Central memory CD8-positive, alpha-beta T cell (primary cell): ENCODE results near the gene RPL32.

Source experiments
- ATAC-seq: fragments of 150-1000 bp; cut with Tn5 transposase; replicated peaks from 2 replicates; pipeline ENCODE4 v1.10.0; 2022; ENCODE audit warnings: mild to moderate bottlenecking, moderate FRiP score, moderate number of reproducible peaks; ENCODE audit not compliant: poor library complexity, severe bottlenecking; ENCODE audit errors: extremely low read depth
- DNase-seq, 2 donors: peaks; one replicate each; pipeline ENCODE4 v3.0.0; 2021; ENCODE audit warnings: low spot score in 2 of 2
- H3K27ac Mint-ChIP-seq: one replicate; pipeline ENCODE4 v1.8.0; 2022; ENCODE audit warnings: low read depth, mild to moderate bottlenecking, moderate library complexity, mixed read lengths
- H3K27me3 Mint-ChIP-seq: one replicate; pipeline ENCODE4 v1.8.0; 2022; ENCODE audit warnings: mixed read lengths
- H3K36me3 Mint-ChIP-seq: one replicate; pipeline ENCODE4 v1.8.0; 2022; ENCODE audit warnings: mild to moderate bottlenecking, moderate library complexity, mixed read lengths; ENCODE audit not compliant: insufficient read depth
- H3K4me1 Mint-ChIP-seq: one replicate; pipeline ENCODE4 v1.8.0; 2022; ENCODE audit warnings: mixed read lengths
- H3K4me3 Mint-ChIP-seq: one replicate; pipeline ENCODE4 v1.8.0; 2022; ENCODE audit warnings: mild to moderate bottlenecking, moderate library complexity, mixed read lengths
- H3K9me3 Mint-ChIP-seq: one replicate; pipeline ENCODE4 v1.8.0; 2022; ENCODE audit warnings: mixed read lengths

The RPL32 gene

GRCh38 chr3:12835052-12835665 is 6.2 kb downstream of the RPL32 start:
- DNase-seq, result no peak
- no peaks in the 10 kb centered on the region for H3K27me3 Mint-ChIP-seq
- H3K4me1 Mint-ChIP-seq, result peaks cover 38% of the 10 kb centered on the region
- H3K9me3 Mint-ChIP-seq, result no peaks in the 10 kb centered on the region
- H3K27ac Mint-ChIP-seq, result no peak overlapping the region
- no peak for ATAC-seq
- peaks cover 65% of the 10 kb centered on the region for H3K36me3 Mint-ChIP-seq
- no peak overlapping the region for H3K4me3 Mint-ChIP-seq

DNA sequence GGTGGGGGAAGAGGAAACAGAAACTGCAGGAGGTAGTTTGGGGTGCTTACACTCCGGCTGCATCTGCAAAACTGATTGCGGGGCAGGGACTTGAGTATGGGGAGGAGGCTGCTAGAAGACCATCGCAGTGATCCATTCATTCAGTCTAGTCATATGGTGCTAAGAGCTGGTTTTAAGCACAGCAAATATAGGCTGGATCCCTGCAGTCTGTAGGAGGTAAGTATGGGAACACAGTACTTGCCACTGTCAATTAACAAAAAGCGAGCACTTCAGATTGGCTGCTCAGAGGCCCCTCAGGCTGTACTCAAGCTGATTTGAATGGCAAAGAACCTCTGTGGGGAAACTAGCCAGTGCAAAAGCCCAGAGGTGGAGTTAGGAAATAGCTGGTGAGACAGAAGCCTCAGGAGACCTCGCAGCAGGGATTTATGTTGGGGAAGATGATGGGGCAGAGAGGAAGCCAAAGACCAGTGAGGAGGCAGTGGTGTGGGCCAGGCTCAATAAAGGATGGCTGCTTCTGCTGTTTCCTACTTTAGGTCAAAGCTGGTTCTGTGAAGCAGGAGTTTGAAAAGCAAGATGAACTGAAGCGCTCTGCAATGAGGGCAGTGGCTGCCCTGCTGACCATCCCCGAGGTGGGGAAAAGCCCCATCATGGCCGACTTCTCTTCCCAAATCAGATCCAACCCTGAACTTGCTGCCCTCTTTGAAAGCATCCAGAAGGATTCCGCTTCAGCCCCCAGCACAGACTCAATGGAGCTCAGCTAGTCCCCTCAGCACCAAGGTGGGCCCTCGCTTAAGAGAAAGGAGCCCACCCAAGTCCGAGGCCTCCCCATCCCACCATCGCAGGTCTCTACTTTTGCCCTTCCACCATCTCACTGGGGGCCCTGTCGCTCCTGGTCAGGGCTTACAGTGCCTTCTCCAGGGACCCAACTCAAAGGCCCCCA is 7.9 kb downstream of the RPL32 start:
- no peak overlapping the region for H3K4me3 Mint-ChIP-seq
- DNase-seq, result no peak
- H3K9me3 Mint-ChIP-seq, result no peaks in the 10 kb centered on the region
- no peaks in the 10 kb centered on the region for H3K27me3 Mint-ChIP-seq
- H3K4me1 Mint-ChIP-seq, result peaks cover 21% of the 10 kb centered on the region
- peaks cover 55% of the 10 kb centered on the region for H3K36me3 Mint-ChIP-seq
- no peak for ATAC-seq
- H3K27ac Mint-ChIP-seq, result no peak overlapping the region

DNA sequence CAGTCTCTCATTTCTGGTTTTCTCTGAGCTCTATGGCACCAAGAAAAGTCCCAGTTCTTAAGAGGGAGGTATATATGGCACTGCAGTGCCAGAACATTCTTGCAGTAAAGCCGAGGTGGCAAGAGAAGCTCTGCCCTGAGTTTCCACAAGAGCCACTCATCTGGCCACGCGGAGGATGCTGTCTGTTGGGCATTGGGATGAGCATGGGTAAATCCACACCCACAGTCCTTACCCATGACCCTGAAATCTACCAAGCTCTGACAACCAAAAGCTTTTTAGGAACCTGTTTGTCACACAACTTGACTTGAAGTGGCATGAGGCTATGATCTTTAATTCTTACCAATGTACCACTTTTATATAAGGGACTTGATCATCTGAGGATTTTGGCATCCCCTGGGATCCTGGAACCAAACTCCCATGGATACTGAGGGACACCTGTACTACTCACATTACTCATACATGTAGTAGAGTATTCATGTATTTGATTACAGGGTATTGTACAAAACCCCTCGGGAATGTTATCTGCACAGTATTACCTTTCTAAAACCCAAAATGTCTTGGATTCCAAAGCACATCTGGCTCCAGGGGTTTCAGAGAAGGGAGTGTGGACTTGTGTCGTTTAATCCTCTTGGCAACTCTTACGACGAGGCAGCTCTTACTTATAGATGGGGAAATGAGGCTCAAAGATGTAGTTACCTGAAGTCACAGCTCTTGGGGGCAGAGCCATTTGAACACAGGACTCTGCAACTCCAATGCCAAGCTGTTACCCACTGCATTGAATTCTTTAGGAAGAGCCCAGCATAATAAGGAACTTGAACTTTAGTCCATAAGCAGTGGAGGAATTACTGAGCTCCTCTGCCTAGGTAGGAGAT is 8.8 kb downstream of the RPL32 start:
- DNase-seq (no peak), ATAC-seq (no peak)
- Mint-ChIP-seq H3K36me3 (peaks cover 48% of the 10 kb centered on the region), H3K9me3 (no peaks in the 10 kb centered on the region), H3K4me1 (peaks cover 12% of the 10 kb centered on the region), H3K4me3 (no peak overlapping the region), H3K27ac (no peak overlapping the region), H3K27me3 (no peaks in the 10 kb centered on the region)

DNA sequence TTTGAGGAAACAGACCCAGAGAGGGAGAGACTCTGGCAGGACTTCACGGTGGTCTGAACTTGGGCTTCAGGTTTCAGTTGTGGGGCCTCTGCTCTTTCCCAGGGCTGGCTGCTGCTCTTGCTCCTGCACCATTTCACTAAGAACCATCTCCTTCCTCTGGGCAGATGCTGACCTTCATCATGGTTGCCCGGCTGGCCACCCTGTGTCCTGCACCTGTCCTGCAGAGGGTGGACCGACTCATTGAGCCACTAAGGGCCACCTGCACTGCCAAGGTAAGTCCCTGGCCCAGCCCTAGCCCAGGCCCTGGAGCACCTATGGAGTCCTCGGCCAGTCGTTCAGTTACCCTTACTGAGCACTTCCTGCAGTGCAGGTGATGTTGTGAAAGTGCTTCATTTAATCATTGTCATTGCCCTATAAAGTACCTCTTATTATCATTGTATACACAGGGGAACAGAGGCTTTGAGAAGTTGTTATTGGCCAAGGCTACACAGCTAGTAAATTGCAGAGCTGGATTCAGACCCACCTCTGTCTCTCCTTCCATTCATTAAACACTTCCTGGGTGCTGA is 10.0 kb downstream of the RPL32 start:
- H3K36me3 Mint-ChIP-seq, result peaks cover 36% of the 10 kb centered on the region
- no peak for ATAC-seq
- H3K27ac Mint-ChIP-seq, result no peak overlapping the region
- no peaks in the 10 kb centered on the region for H3K4me1 Mint-ChIP-seq
- H3K27me3 Mint-ChIP-seq, result no peaks in the 10 kb centered on the region
- no peak for DNase-seq
- no peak overlapping the region for H3K4me3 Mint-ChIP-seq
- no peaks in the 10 kb centered on the region for H3K9me3 Mint-ChIP-seq

DNA sequence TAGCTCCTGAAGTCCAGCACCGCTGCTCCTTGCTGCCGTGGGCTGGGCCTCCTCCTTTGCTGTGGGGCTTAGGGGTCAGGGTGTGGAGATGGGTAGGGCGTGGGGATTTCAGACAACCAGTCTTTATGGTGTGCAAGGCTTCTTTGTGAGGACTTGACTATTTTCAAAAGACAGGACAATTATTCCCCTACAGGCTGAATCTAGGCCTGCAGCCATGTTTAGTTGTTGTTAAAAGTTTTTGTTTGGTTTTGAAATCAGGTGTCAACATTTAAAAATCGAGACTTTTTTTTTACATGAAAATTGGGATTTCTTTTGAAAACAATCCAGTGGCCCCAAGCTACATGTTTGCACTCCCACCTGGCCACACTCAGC is 10.6 kb downstream of the RPL32 start:
- no peaks in the 10 kb centered on the region for H3K9me3 Mint-ChIP-seq
- DNase-seq, result no peak
- ATAC-seq, result no peak
- H3K27ac Mint-ChIP-seq, result no peak overlapping the region
- no peak overlapping the region for H3K4me3 Mint-ChIP-seq
- no peaks in the 10 kb centered on the region for H3K27me3 Mint-ChIP-seq
- H3K36me3 Mint-ChIP-seq, result peaks cover 31% of the 10 kb centered on the region
- no peaks in the 10 kb centered on the region for H3K4me1 Mint-ChIP-seq

DNA sequence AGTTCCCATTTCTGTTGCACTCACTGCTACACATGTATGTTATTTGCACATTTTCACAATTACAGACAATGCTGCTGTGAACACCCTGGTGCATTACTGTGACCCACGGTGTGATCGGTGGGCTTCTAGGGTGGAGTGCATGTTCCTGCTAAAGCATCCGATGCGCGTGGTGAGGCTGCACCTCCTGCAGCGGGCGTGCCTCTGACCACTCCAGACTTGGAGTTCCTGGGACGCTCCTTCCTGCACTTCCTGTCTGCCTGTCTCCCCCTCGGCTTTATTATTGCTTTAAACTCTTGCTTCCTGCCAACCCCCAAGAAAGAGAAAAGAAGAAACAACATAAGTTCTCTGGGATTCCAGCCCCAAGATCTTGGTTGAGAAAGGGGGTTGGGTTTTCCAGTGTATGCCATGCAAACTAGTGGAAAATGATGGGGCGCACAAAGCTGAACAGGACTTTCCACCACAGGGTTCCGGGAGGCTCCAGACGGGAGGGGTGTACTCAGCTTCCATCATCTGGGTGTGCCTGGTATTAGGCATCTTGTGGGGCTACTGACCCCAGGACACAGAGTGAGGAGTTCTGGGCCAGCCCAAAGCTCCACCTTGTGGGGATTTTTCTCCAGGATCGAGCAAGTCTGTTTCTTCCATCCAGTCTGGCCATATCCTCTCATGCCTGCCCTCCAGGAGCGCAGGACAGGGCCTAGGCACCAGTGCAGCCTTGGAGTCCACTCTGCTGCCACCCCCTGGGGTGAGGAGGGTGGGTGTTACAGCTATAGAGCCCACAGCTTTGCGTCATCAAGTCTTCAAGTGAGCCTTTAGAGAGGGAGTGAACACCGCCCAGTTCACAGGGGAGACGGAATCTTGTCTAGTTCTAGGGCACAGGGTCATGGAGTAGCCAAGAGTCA is 11.2 kb downstream of the RPL32 start:
- peaks cover 26% of the 10 kb centered on the region for H3K36me3 Mint-ChIP-seq
- ATAC-seq (no peak), DNase-seq (no peak)
- no peaks in the 10 kb centered on the region for H3K4me1 Mint-ChIP-seq
- H3K27me3 Mint-ChIP-seq, result no peaks in the 10 kb centered on the region
- no peaks in the 10 kb centered on the region for H3K9me3 Mint-ChIP-seq
- no peak overlapping the region for H3K4me3 Mint-ChIP-seq
- no peak overlapping the region for H3K27ac Mint-ChIP-seq

DNA sequence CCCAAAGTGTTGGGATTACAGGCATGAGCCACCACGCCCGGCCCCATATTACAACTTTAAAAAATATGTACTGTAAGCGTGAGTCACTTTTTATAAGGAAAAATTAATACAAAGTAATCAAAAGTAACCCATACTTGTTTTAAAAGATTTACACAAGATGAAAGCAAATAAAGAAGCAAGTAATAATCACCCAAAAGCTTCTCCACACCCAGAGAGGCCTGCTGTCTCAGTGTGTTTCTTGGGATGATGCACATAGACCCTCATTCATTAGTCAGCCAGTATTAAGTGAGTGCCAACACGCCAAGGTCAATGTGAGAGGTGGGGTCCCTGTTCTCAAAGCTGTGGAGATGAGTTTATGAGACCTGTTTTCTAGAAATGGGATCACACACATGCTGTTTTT is 12.0 kb downstream of the RPL32 start:
- ATAC-seq (no peak), DNase-seq (no peak)
- H3K9me3 Mint-ChIP-seq, result no peaks in the 10 kb centered on the region
- H3K27ac Mint-ChIP-seq, result no peak overlapping the region
- no peak overlapping the region for H3K4me3 Mint-ChIP-seq
- no peaks in the 10 kb centered on the region for H3K27me3 Mint-ChIP-seq
- H3K4me1 Mint-ChIP-seq, result no peaks in the 10 kb centered on the region
- H3K36me3 Mint-ChIP-seq, result peaks cover 20% of the 10 kb centered on the region

DNA sequence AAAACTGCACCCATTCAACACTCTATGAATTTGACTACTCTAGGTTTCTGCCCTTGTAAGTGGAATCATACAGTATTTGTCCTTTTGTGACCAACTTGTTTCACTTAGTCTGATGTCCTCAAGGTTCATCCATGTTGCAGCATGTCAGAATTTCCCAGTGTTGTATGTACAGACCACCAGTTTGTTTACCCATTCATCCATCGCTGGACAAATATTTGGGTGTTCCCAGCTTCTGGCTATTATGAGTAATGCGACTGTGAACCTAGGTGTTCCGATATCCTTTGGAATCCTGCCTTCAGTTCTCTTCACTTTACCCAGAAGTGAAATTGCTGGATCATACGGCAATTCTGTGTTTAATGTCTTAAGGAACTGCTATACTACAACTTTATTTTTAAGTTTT is 12.6 kb downstream of the RPL32 start:
- H3K27me3 Mint-ChIP-seq, result no peaks in the 10 kb centered on the region
- H3K36me3 Mint-ChIP-seq, result peaks cover 16% of the 10 kb centered on the region
- ATAC-seq (no peak), DNase-seq (no peak)
- H3K4me3 Mint-ChIP-seq, result no peak overlapping the region
- no peaks in the 10 kb centered on the region for H3K4me1 Mint-ChIP-seq
- H3K9me3 Mint-ChIP-seq, result no peaks in the 10 kb centered on the region
- no peak overlapping the region for H3K27ac Mint-ChIP-seq

GRCh38 chr3:12825156-12825555 is 16.2 kb downstream of the RPL32 start:
- ATAC-seq, result no peak
- Mint-ChIP-seq H3K36me3 (peaks cover 1% of the 10 kb centered on the region), H3K27ac (no peak overlapping the region), H3K4me1 (no peaks in the 10 kb centered on the region), H3K27me3 (no peaks in the 10 kb centered on the region), H3K4me3 (no peak overlapping the region), H3K9me3 (no peaks in the 10 kb centered on the region)
- DNase-seq, result no peak

- H3K9me3 Mint-ChIP-seq, result no peaks in the 10 kb centered on the region
- DNase-seq (no peak), ATAC-seq (no peak)
- no peak overlapping the region for H3K27ac Mint-ChIP-seq
- no peaks in the 10 kb centered on the region for H3K27me3 Mint-ChIP-seq
- no peak overlapping the region for H3K4me3 Mint-ChIP-seq
- H3K36me3 Mint-ChIP-seq, result peaks cover 1% of the 10 kb centered on the region
- H3K4me1 Mint-ChIP-seq, result no peaks in the 10 kb centered on the region
These were observed 17.1 kb downstream of the RPL32 start for GRCh38 chr3:12824299-12824698.

DNA sequence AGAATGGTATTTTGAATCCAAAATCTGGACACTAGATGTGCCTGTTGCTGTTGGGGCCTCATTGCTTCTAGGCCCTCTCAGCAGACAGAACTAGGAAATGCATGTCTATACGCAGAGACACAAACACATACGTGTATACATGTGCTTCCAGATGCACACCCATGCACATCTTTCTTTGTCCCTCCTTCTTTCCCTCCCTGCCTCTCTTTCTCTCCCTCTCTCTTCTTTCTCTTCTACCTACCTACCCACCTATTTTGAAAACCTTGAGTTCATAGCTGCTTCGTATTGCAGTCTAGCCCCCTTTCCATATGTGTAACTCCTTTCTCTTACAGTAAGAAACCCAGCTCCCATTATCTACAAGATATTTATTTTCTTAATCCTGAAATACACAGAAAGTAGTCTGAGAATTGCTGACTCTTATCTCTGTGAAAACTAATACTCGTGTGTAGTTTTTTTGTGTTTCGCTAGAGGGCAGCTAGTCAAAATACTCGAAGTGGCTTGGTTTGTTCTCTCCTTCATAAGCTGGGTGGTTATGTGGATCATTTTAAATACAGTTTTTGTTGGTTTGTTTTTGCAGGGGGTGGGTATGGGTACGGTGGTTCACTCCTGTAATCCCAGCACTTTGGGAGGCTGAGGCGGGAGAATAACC is 18.5 kb downstream of the RPL32 start:
- H3K4me3 Mint-ChIP-seq, result no peak overlapping the region
- peaks cover 1% of the 10 kb centered on the region for H3K36me3 Mint-ChIP-seq
- no peaks in the 10 kb centered on the region for H3K27me3 Mint-ChIP-seq
- no peak overlapping the region for H3K27ac Mint-ChIP-seq
- DNase-seq, result no peak
- H3K4me1 Mint-ChIP-seq, result no peaks in the 10 kb centered on the region
- ATAC-seq, result no peak
- no peaks in the 10 kb centered on the region for H3K9me3 Mint-ChIP-seq
